ENCODE measurements around the gene CHRNA3. TPM values are rescaled to one million over a fixed set of nuclear protein-coding genes. Genes with fewer than 3 reads are reported as not detected.

CHRNA3 gene
- total RNA-seq, 4 donors from 2014 or later = 0.18 TPM; not detected in 3

GRCh38 chr15:78565951-78566774, 54.6 kb downstream of the CHRNA3 start:
- WGBS, 2 donors = 3% methylated on average over 19 of the region's 19 CpGs
- Histone ChIP-seq H3K4me1 (peaks cover 5 to 21% (median 14%) of the 10 kb centered on the region in 3 donors), H3K4me3 (peak overlapping the region; percentile 40 to 85 (median 68)), H3K9me3 (no peaks in the 10 kb centered on the region), H3K36me3 (no peaks in the 10 kb centered on the region), H3K27me3 (peaks cover 0 to 32% (median 0%) of the 10 kb centered on the region in 4 donors), H3K27ac (peak overlapping the region in 3 of 4 donors; percentile 22 to 79 (median 59))
- intact Hi-C loops (cut with DNase I) = no loop called here
- DNase-seq = no peak
- TF ChIP-seq POLR2A (IDR thresholded peaks at IDR 0.05) = no peak
- peak in 1 of 6 experiments; percentile 6 for TF ChIP-seq CTCF (IDR thresholded peaks at IDR 0.05)

DNA sequence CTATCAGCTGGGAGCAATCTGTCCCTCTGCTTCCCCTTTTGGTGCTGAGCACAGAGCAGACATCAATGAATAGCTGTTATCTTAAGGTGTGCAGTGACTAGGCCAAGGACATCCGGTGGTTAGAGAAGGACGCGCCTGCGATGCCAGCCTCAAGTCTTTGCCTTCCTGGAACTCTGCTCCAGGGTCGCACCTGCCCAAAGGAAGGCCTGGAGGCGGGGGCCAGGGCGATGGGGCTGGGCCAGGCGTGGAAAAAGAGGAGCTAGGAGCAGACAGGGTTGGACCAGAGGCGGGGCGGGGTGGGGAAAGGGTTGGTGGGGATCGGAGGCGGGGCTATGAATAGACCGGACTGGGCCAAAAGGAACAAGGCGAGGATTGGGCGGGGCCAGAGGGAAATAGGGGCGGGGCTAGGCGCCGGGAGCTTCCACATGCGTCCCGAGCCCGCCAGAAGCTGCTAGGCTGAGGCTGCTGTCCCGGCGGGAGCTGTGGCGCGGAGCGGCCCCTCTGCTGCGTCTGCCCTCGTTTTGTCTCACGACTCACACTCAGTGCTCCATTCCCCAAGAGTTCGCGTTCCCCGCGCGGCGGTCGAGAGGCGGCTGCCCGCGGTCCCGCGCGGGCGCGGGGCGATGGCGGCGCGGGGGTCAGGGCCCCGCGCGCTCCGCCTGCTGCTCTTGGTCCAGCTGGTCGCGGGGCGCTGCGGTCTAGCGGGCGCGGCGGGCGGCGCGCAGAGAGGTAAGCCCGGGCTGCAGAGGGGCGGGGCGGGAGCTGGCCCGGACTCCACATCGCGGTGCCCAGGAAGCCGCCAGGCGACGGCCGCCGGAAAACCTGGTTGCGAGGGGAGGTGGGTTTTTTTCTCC, 55.5 kb downstream of the CHRNA3 start, which contains the start of gene CHRNA5:
TSS of gene CHRNA5 (plus strand) at position 424 of the 854 bp plus-strand sequence. CDS start at position 624, 200 bp downstream.
- TF ChIP-seq CTCF (IDR thresholded peaks at IDR 0.05) (no peak), POLR2A (IDR thresholded peaks at IDR 0.05) (no peak)
- Histone ChIP-seq H3K4me1 (peaks cover 5 to 21% (median 14%) of the 10 kb centered on the region in 3 donors), H3K27me3 (peaks cover 0 to 27% (median 0%) of the 10 kb centered on the region in 4 donors), H3K9me3 (no peaks in the 10 kb centered on the region), H3K27ac (peak within 1 kb of the TSS; percentile 43 to 80 (median 69)), H3K36me3 (no peaks in the 10 kb centered on the region), H3K4me3 (peak within 1 kb of the TSS; percentile 40 to 85 (median 68))
- intact Hi-C loops (cut with DNase I) = no loop called here
- WGBS, 2 donors = 0 to 1% methylated on average over 15 to 22 of the region's 75 CpGs
- DNase-seq = peak; percentile 9

DNA sequence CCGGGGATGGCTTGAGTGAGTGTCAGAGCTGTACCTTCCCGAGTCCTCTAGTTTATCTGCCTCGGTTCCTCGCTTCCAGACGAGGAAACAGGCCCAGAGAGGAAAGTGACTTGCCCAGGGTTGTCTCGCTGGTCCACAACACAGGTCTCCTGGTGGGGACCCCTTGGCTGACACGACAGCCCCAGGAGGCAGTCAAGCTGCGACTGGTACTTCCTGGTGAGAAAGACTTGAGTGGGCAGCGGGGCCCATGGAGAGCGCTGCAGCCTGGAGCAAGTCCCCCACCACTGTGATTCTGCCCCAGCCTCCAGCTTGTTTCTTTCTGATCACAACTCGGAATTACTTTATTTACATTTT, 56.1 kb downstream of the CHRNA3 start:
- Histone ChIP-seq H3K9me3 (no peaks in the 10 kb centered on the region), H3K4me3 (peak overlapping the region in 3 of 4 donors; percentile 64 to 85 (median 71)), H3K27me3 (peaks cover 0 to 25% (median 0%) of the 10 kb centered on the region in 4 donors), H3K36me3 (no peaks in the 10 kb centered on the region), H3K4me1 (peaks cover 5 to 21% (median 14%) of the 10 kb centered on the region in 3 donors), H3K27ac (peak overlapping the region in 2 of 4 donors; percentile 79 to 80)
- no peak for DNase-seq
- 52 to 58% methylated on average over 7 to 11 of the region's 11 CpGs for WGBS, 2 donors
- intact Hi-C loops (cut with DNase I) = no loop called here
- no peak for TF ChIP-seq CTCF (IDR thresholded peaks at IDR 0.05)
- no peak for TF ChIP-seq POLR2A (IDR thresholded peaks at IDR 0.05)

DNA sequence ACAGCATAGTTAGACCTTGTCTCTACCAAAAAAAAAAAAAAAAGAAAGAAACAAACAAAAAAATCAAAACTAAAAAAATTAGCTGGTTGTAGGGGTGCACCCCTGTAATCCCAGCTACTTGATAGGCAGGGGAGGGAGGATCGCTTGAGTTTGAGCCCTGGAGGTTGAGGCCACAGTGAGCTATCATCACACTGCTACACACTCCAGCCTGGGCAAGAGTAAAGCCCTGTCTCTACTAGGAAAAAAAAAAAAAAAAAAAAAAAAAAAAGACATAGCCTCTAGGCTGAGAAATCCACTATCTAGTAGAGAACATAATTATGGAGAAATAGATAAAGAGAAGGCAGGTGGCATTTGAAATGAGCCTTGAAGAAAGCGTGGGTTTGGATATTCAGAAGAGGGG, 57.7 kb downstream of the CHRNA3 start:
- TF ChIP-seq CTCF (IDR thresholded peaks at IDR 0.05) (no peak), POLR2A (IDR thresholded peaks at IDR 0.05) (no peak)
- no peak overlapping the region for H3K27ac ChIP-seq
- no peak overlapping the region for H3K4me3 ChIP-seq
- DNase-seq = no peak
- peaks cover 0 to 19% (median 0%) of the 10 kb centered on the region in 4 donors for H3K27me3 ChIP-seq
- H3K4me1 ChIP-seq = peaks cover 5 to 21% (median 14%) of the 10 kb centered on the region in 3 donors
- intact Hi-C loops (cut with DNase I) = no loop called here
- no peaks in the 10 kb centered on the region for H3K9me3 ChIP-seq
- WGBS, 2 donors = 88 to 91% methylated on average over 2 of the region's 2 CpGs
- no peaks in the 10 kb centered on the region for H3K36me3 ChIP-seq
